GM18499 (cell line): ENCODE measurements around the gene GLRA1.
A peak's percentile ranks its signal among the peaks of the same experiment; 100 is the strongest.
"Not testable (repeated sequence)": the region's sequence is repeated elsewhere in the genome, so short reads cannot be mapped to it uniquely, and the experiment has no call there.

Experiments
- ATAC-seq: cut with Tn5 transposase; IDR thresholded peaks from one replicate; pipeline ENCODE4 v1.9.1; 2021; ENCODE audit warnings: moderate number of reproducible peaks; ENCODE audit not compliant: insufficient read depth, unreplicated experiment

GLRA1 gene

DNA sequence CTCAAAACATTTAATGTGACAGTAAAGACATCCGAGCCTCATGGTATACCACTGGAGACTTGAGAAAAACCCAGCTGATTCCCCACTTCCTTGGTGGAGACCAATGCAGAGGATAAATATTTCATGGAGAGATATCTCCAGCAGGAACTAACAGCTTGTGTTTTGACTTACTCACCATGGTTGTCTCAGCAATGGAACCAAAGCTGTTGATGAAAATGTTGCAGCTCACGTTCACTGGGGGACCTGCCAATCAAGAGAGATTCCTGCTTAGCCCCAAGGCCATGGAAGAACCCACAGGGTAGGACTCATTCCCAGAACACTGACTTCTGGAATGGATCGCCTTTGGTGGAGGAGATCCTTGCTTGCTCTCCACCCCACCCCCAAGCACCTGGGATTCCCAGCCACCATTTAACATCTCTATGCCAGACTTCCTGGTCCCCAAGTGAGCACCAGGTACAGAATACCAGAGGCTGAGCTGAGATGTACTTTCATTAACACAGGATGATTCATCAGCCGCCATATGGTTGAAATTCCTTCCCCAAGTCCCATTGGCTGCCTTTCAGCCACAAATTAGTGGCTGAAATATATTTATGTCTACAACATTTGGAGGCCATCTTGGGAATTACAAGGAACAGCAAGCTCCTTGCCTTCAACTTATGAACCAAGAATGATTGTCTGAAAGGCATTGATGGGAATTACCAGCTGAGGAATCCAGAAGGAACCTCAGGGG, 37.9 kb downstream of the GLRA1 start:
- no peak for ATAC-seq

- ATAC-seq: no peak
Measured at GRCh38 chr5:151885138-151885908, 39.3 kb downstream of the GLRA1 start.

GRCh38 chr5:151881621-151882225, 42.9 kb downstream of the GLRA1 start:
- no peak for ATAC-seq

GRCh38 chr5:151880324-151880723, 44.3 kb downstream of the GLRA1 start:
- ATAC-seq: no peak

DNA sequence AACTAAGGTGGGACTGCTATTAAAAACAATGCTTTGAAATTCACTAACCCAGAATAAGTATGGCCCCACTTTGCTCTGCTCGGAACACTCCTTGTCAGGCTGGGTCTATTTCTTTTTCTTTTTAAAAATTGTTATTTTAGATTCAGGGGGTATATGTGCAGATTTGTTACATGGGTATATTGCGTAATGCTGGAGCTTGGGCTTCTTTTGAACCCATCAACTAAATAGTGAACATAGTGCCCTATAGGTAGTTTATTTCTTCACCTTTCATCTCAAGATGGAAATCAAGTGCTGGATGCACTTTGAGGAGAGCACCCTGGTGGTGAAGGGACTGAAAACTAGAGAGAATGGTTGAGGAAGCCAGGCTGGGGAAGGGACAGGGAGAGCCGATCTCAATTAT, 51.0 kb downstream of the GLRA1 start:
- ATAC-seq: no peak

DNA sequence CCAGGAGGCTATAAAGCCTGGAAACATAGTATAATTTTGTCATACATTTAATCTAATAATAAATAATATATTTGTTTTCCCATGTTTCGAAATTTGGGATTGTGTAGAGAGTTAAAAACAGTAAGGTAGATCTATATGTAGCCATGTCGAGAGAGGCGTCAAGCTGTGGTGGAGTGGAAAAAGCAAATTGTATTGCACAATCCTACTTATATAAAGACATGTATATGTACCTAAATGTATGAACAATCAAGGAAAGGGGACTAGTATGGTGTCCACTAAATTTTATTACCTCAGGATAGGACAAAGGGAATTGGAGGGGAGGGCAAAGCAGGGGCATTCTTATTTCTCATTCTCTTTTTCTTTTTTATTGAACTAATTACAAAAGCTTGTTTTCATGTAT, 52.0 kb downstream of the GLRA1 start:
- ATAC-seq: no peak

DNA sequence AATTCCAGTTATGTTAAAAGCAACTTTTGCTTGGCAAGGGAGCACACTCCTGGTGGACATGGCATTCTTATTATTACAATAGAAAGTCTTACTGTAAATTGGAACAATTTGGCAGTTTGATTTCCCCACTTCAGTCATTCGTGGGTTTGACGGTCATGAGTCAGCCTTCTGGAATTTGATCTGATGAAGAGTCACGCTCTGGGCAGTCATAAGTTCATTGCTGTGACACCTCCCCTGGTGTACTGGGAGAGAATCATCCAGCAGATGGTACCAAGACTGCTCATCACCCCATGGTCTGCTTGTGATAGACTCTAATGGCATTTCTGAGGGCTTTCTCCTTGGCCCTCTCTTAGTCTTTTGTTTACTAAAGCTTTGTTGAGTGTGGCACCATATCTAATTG, 53.8 kb downstream of the GLRA1 start:
- ATAC-seq: no peak

DNA sequence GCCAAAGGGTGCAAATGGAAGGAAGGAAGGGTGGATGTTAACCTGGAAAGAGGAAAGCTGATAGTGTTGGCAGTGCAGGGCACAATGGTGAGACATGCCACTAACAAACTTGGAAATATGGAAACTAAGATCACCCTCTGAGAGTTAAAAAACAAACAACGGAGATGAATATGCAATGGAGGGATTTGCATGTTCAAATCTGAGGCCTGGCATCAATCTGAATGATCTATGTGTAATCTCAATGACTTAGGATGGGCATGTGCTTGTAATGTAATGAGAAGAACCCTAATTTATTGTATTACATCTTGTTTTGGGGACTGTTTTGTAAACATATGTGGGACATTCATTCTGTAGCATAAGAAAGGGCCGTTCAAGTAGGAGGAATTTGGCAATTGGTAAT, 54.4 kb downstream of the GLRA1 start:
- ATAC-seq: no peak

- ATAC-seq: no peak
Measured at GRCh38 chr5:151869843-151870242, 54.8 kb downstream of the GLRA1 start.

DNA sequence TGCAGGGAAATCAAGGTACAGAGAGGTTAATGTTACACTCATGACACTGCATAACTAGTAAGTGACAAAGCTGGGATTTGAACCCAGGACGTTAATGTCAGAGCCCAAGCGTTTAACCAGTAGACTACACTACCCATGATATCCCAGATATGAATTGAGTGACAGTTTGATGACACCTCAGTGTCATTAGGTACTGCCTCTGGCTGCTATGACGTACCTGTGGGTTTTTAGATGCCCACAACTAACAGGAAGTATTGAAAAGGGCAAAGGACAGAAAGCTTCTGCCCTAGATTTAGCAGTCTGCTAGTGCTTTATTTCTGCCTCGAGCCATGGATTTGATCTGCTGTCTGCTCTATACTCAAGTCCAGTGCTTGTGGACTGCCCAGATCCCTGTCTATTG, 56.2 kb downstream of the GLRA1 start:
- no peak for ATAC-seq

GRCh38 chr5:151864061-151864748, 60.4 kb downstream of the GLRA1 start:
- no peak for ATAC-seq

GRCh38 chr5:151863566-151863965, 61.1 kb downstream of the GLRA1 start:
- ATAC-seq: no peak

GRCh38 chr5:151862811-151863472, 61.7 kb downstream of the GLRA1 start:
- ATAC-seq: peak; percentile 91

GRCh38 chr5:151860867-151861266, 63.8 kb downstream of the GLRA1 start:
- ATAC-seq: not testable (repeated sequence)

GRCh38 chr5:151856861-151857260, 67.8 kb downstream of the GLRA1 start:
- ATAC-seq: no peak

DNA sequence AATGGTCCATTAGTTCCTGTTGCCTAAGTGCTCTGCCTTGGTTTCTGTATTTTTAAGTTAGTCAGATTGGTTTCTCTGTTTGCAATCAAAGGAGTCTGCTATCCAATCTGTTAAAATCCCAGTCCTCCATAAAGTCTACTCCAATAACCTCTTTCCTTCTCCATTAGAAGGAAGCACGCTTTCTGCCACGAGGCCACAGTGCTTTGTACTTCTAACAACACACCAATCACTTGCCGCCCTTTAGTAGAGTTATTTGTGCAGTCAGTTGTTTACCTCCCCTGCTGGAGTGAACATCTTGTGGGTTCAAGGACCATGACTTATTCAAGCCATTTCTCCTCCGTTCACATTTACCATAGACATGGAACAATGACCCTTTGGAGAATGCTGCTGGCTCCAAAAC, 69.0 kb downstream of the GLRA1 start:
- no peak for ATAC-seq

DNA sequence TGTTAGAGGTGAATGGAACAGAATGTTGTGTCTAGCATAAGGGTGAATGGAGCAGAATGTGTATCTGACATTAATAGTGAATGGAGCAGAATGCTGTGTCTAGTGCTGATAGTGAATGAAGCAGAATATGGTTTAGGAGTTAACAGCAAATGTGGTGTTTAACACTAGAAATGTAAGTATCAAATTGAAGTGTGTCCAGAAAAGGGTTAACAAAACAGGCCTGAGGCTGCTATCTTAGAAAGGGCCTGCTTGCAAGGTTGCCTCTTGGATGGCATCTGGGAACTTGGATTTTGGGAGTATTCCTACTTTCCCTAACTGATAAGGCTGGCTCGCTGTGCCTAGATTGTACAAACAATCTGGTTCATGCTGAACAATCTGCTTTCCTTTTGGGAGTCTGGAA, 76.8 kb downstream of the GLRA1 start:
- ATAC-seq: no peak

DNA sequence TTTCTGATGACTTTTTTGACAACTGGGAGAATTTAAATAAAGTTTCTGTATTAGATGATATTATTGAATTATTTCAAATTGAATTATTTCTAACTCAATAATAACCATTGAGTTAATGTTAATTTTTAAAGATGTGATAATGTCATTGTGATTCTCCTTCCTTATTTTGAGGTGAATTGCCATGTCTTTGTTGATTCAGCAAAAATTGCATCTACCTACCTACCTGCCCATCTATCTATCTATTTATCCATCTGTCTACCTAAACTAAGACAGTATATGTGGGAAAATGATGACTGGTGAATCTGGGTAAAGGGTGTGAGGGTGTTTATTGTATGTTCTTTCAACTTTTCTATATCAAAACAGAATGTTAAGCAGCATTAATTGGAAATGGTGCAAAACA, 77.9 kb downstream of the GLRA1 start:
- no peak for ATAC-seq

GRCh38 chr5:151832843-151833242, 91.8 kb downstream of the GLRA1 start:
- not testable (repeated sequence) for ATAC-seq

GRCh38 chr5:151829370-151829769, 95.3 kb downstream of the GLRA1 start:
- no peak for ATAC-seq
